SH-SY5Y (cell line): Measurements from ENCODE around the gene TSSK3.

Experiments
- GATA2 ChIP-seq: IDR thresholded peaks from 2 replicates; pipeline ENCODE4 v1.6.1; 2011; ENCODE audit warnings: mild to moderate bottlenecking, low read depth, low read length
- GATA3 ChIP-seq: IDR thresholded peaks from 2 replicates; pipeline ENCODE4 v1.6.1; 2011; ENCODE audit warnings: low read depth, mild to moderate bottlenecking, low read length, moderate library complexity

Gene TSSK3

GRCh38 chr1:32334864-32335534 is 27.3 kb upstream of the TSSK3 start:
- TF ChIP-seq GATA3 (no peak), GATA2 (no peak)

- no peak for TF ChIP-seq GATA3
- TF ChIP-seq GATA2: no peak
These were observed 26.9 kb upstream of the TSSK3 start for GRCh38 chr1:32335535-32335789.

- TF ChIP-seq GATA2: no peak
- TF ChIP-seq GATA3: no peak
These were observed 26.3 kb upstream of the TSSK3 start, which contains the start of gene MARCKSL1 for GRCh38 chr1:32335790-32336590. Gene MARCKSL1, minus strand, starts transcription at chr1:32336233. Its CDS starts 200 bp downstream, at chr1:32336033.

GRCh38 chr1:32336591-32336932 is 25.8 kb upstream of the TSSK3 start:
- TF ChIP-seq GATA3 (no peak), GATA2 (no peak)

GRCh38 chr1:32336963-32337675 is 25.2 kb upstream of the TSSK3 start:
- TF ChIP-seq GATA3 (no peak), GATA2 (no peak)

GRCh38 chr1:32337855-32338636 is 24.3 kb upstream of the TSSK3 start:
- no peak for TF ChIP-seq GATA3
- no peak for TF ChIP-seq GATA2

GRCh38 chr1:32338637-32339145 is 23.6 kb upstream of the TSSK3 start:
- TF ChIP-seq GATA2 (no peak), GATA3 (no peak)

- TF ChIP-seq GATA2 (no peak), GATA3 (no peak)
These were observed 22.9 kb upstream of the TSSK3 start for GRCh38 chr1:32339363-32339978.

- TF ChIP-seq GATA2: no peak
- no peak for TF ChIP-seq GATA3
These were observed 21.1 kb upstream of the TSSK3 start for GRCh38 chr1:32341186-32341757.

GRCh38 chr1:32341971-32342370 is 20.4 kb upstream of the TSSK3 start:
- TF ChIP-seq GATA3: no peak

GRCh38 chr1:32342704-32343103 is 19.6 kb upstream of the TSSK3 start:
- no peak for TF ChIP-seq GATA3
- TF ChIP-seq GATA2: no peak

GRCh38 chr1:32345289-32345827 is 17.0 kb upstream of the TSSK3 start:
- TF ChIP-seq GATA3: no peak
- no peak for TF ChIP-seq GATA2
